OCI-LY3 (cell line): ENCODE measurements around the gene ACSL3.

Source experiments
- H2AFZ ChIP-seq: fragments of 200-600, 300-600 bp; shearing (Covaris generic); 2 replicates; pipeline ENCODE4 v1.6.0; 2014; ENCODE audit warnings: antibody characterized with exemption, low read depth, low read length
- H3K27ac ChIP-seq: fragments of 200-600, 300-600 bp; sonication (generic); 2 replicates; pipeline ENCODE4 v1.5.1; 2014; ENCODE audit warnings: mild to moderate bottlenecking, low read length, moderate library complexity, mixed read lengths
- H3K27me3 ChIP-seq: fragments of 200-600, 300-600 bp; sonication (generic); 2 replicates; pipeline ENCODE4 v1.6.1; 2014; ENCODE audit warnings: low read depth, low read length, mixed read lengths
- H3K36me3 ChIP-seq: fragments of 200-600, 300-600 bp; sonication (generic); replicated peaks from 2 replicates; pipeline ENCODE3; 2014; ENCODE audit warnings: low read depth, low read length, mixed read lengths
- H3K4me1 ChIP-seq: fragments of 300-600, 200-600 bp; sonication (generic); 2 replicates; pipeline ENCODE4 v1.6.1; 2014; ENCODE audit warnings: low read length, mixed read lengths
- H3K4me2 ChIP-seq: fragments of 200-600, 300-600 bp; sonication (generic); 2 replicates; pipeline ENCODE4 v1.6.1; 2014; ENCODE audit warnings: low read length, mixed read lengths
- H3K4me3 ChIP-seq: fragments of 300-600, 200-600 bp; sonication (generic); 2 replicates; pipeline ENCODE4 v1.5.1; 2014; ENCODE audit warnings: antibody characterized with exemption, mild to moderate bottlenecking, low read length, moderate library complexity
- H3K79me2 ChIP-seq: fragments of 300-600, 200-600 bp; shearing (Covaris generic); 2 replicates; pipeline ENCODE4 v1.6.1; 2014; ENCODE audit warnings: mild to moderate bottlenecking, low read length, mixed read lengths
- H3K9ac ChIP-seq: fragments of 300-600, 200-600 bp; shearing (Covaris generic); 2 replicates; pipeline ENCODE4 v1.6.0; 2014; ENCODE audit warnings: mild to moderate bottlenecking, low read length, moderate library complexity
- H3K9me3 ChIP-seq: fragments of 200-600, 300-600 bp; shearing (Covaris generic); 2 replicates; pipeline ENCODE4 v1.6.1; 2014; ENCODE audit warnings: low read length, mixed read lengths; ENCODE audit not compliant: insufficient read depth
- H4K20me1 ChIP-seq: fragments of 200-600, 300-600 bp; sonication (generic); 2 replicates; pipeline ENCODE4 v1.6.1; 2016; ENCODE audit warnings: low read length, mixed read lengths; ENCODE audit not compliant: insufficient read depth
- CTCF ChIP-seq: fragments of 200-600, 300-600 bp; sonication (generic); IDR thresholded peaks from 2 replicates; pipeline ENCODE4 v1.5.1; 2014; ENCODE audit warnings: antibody characterized with exemption, low read length, low read depth
- EZH2phosphoT487 ChIP-seq: fragments of 200-600 bp; shearing (Covaris generic); IDR thresholded peaks from 2 replicates; pipeline ENCODE4 v1.6.1; 2018; ENCODE audit warnings: antibody characterized with exemption, mixed run types, low read depth

ACSL3 gene

GRCh38 chr2:222862106-222862908 lies 1.5 kb downstream of the ACSL3 start:
- Histone ChIP-seq H3K27ac (no peak overlapping the region), H3K9ac (peak overlapping the region; percentile 87), H3K79me2 (peaks cover 64% of the 10 kb centered on the region), H3K4me2 (peak overlapping the region; percentile 90), H4K20me1 (peaks cover 54% of the 10 kb centered on the region), H3K27me3 (no peaks in the 10 kb centered on the region), H3K4me1 (peaks cover 18% of the 10 kb centered on the region), H3K9me3 (no peaks in the 10 kb centered on the region), H3K4me3 (peak overlapping the region; percentile 96), H2AFZ (no peak overlapping the region), H3K36me3 (no peaks in the 10 kb centered on the region)
- TF ChIP-seq CTCF (peak; percentile 21; the same call in 1 of the 2 replicates), EZH2phosphoT487 (no peak)

- Histone ChIP-seq H3K9me3 (no peaks in the 10 kb centered on the region), H2AFZ (no peak overlapping the region), H3K4me1 (peaks cover 18% of the 10 kb centered on the region), H3K36me3 (no peaks in the 10 kb centered on the region), H3K9ac (no peak overlapping the region), H3K27me3 (no peaks in the 10 kb centered on the region), H3K27ac (no peak overlapping the region), H3K4me2 (peak overlapping the region; percentile 90), H4K20me1 (peaks cover 60% of the 10 kb centered on the region), H3K79me2 (peaks cover 71% of the 10 kb centered on the region), H3K4me3 (peak overlapping the region; percentile 96)
- no peak for TF ChIP-seq CTCF
- TF ChIP-seq EZH2phosphoT487 = no peak
Observed at GRCh38 chr2:222862909-222863544, 2.2 kb downstream of the ACSL3 start.

DNA sequence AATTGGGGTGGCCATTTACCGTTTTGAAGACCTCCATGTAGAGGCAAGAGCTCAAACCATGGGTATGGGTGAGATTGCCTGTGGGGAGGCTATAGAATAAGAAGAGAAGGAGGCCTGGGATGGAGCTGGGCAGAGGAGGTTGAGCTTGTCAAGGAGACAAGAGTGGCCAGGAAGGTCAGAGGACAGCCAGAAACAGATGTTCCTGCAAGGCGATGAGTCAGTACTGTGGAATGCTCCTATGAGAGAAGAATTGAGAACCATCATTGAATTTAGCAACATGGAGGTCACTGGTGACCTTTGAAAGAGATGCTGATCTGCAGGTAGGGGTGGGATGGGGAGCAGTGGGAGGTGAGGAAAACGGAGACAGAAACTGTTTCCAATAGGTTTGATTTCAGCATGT lies 3.5 kb downstream of the ACSL3 start:
- H3K9me3 ChIP-seq = no peaks in the 10 kb centered on the region
- no peaks in the 10 kb centered on the region for H3K36me3 ChIP-seq
- H3K4me2 ChIP-seq = no peak overlapping the region
- no peak overlapping the region for H3K27ac ChIP-seq
- H3K9ac ChIP-seq = no peak overlapping the region
- H4K20me1 ChIP-seq = peaks cover 73% of the 10 kb centered on the region
- H3K4me3 ChIP-seq = no peak overlapping the region
- H3K79me2 ChIP-seq = peaks cover 83% of the 10 kb centered on the region
- peaks cover 27% of the 10 kb centered on the region for H3K4me1 ChIP-seq
- H3K27me3 ChIP-seq = no peaks in the 10 kb centered on the region
- no peak for TF ChIP-seq CTCF
- TF ChIP-seq EZH2phosphoT487 = no peak
- no peak overlapping the region for H2AFZ ChIP-seq

DNA sequence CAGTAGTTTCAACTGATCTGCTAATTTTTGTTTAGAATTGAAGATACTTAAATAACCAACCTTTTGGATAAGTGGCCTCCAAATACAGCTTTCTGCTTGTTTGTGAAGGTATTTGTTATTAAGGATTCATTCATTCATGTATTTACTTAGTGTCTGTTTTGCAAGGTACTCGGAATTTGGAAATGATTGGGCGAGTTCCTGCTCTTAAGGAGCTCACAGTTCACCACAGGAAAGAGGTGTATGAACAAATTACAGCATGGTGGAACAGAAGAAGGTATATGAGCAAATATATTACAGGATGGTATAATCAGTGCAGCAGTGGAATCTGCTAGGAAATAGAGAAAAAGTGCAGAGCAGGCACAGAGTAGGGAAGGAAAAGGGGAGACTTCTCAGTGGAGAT lies 4.5 kb downstream of the ACSL3 start:
- Histone ChIP-seq H3K36me3 (no peaks in the 10 kb centered on the region), H2AFZ (no peak overlapping the region), H3K9ac (no peak overlapping the region), H4K20me1 (peaks cover 83% of the 10 kb centered on the region), H3K27ac (no peak overlapping the region), H3K9me3 (no peaks in the 10 kb centered on the region), H3K4me3 (no peak overlapping the region), H3K4me2 (no peak overlapping the region), H3K79me2 (peaks cover 94% of the 10 kb centered on the region), H3K27me3 (no peaks in the 10 kb centered on the region), H3K4me1 (peaks cover 22% of the 10 kb centered on the region)
- TF ChIP-seq CTCF = no peak
- no peak for TF ChIP-seq EZH2phosphoT487
